KOPT-K1 (cell line): ENCODE results near the gene SEPTIN7.
"Not testable (repeated sequence)": the region's sequence is repeated elsewhere in the genome, so short reads cannot be mapped to it uniquely, and the experiment has no call there.

ENCODE experiments used
- H3K27ac ChIP-seq: fragments of 200-600 bp; sonication (generic); 2 replicates; pipeline ENCODE4 v1.5.1; 2016; ENCODE audit warnings: antibody characterized with exemption, mild to moderate bottlenecking, low read depth, low read length; ENCODE audit not compliant: poor library complexity, severe bottlenecking
- H3K36me3 ChIP-seq: fragments of 200-600 bp; sonication (generic); 2 replicates; pipeline ENCODE4 v1.5.1; 2017; ENCODE audit warnings: antibody characterized with exemption, mild to moderate bottlenecking, low read length, moderate library complexity; ENCODE audit not compliant: insufficient read depth
- H3K9me3 ChIP-seq: fragments of 200-600 bp; sonication (generic); 2 replicates; pipeline ENCODE4 v1.5.1; 2017; ENCODE audit warnings: antibody characterized with exemption, low read length, mild to moderate bottlenecking; ENCODE audit not compliant: insufficient read depth, poor library complexity, severe bottlenecking

The SEPTIN7 gene

GRCh38 chr7:35800718-35801391 lies at the start of gene SEPTIN7:
Gene SEPTIN7 (plus strand): TSS chr7:35801057. CDS start chr7:35801210, 153 bp downstream.
- Histone ChIP-seq H3K9me3 (no peaks in the 10 kb centered on the region), H3K36me3 (no peaks in the 10 kb centered on the region), H3K27ac (peak within 1 kb of the TSS; percentile 93)

- Histone ChIP-seq H3K36me3 (no peaks in the 10 kb centered on the region), H3K9me3 (no peaks in the 10 kb centered on the region), H3K27ac (no peak overlapping the region)
Observed at GRCh38 chr7:35752742-35753141, 48.1 kb upstream of the SEPTIN7 start.

DNA sequence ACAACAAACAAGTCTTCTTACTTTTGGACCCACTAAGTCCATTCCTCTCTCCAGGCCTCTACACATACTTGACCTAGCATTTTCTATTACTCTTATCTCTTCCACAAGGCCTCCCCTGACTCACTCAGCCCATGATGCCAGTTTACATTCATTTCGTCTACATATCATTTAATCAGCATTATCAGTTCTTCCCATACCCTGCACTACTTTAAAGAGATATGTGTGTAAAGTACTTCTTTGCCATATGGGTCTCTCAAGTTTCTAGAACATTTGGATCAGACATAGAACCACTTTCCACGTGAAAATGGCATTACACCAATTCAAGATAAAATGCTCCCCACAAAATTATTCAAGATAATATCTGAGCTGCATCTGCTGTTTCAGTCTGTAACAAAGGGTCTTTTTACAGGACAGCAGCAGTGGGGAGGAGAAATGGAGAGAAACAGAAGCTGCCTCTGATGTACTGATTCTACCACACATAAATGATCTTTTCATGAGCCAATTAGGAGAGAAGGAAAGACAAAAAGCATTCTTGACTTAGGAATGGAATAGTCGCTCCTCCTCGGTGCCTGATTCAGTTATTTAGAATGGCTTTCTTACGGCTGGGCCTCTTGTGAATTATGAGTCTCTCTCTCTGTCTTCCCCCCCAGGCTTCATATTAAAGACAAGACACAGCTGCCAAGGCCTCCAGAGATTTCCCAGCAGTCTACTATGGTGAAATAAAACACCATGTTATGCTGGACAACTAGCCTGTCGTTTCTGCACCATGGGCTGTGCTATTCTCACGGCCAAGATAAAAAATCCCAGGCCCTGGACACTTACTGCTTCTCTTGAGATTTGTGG lies 46.9 kb upstream of the SEPTIN7 start:
- no peaks in the 10 kb centered on the region for H3K36me3 ChIP-seq
- no peak overlapping the region for H3K27ac ChIP-seq
- H3K9me3 ChIP-seq: no peaks in the 10 kb centered on the region

- Histone ChIP-seq H3K9me3 (no peaks in the 10 kb centered on the region), H3K27ac (no peak overlapping the region)
Observed at GRCh38 chr7:35754741-35755140, 46.1 kb upstream of the SEPTIN7 start.

GRCh38 chr7:35755711-35756110 lies 45.1 kb upstream of the SEPTIN7 start:
- Histone ChIP-seq H3K27ac (no peak overlapping the region), H3K36me3 (no peaks in the 10 kb centered on the region), H3K9me3 (no peaks in the 10 kb centered on the region)

More at GRCh38 chr7:35754741-35755140, 46.1 kb upstream of the SEPTIN7 start:
- H3K36me3 ChIP-seq: no peaks in the 10 kb centered on the region

GRCh38 chr7:35756453-35756852 lies 44.4 kb upstream of the SEPTIN7 start:
- H3K36me3 ChIP-seq, H3K9me3 ChIP-seq, H3K27ac ChIP-seq: not testable (repeated sequence)

GRCh38 chr7:35757574-35757973 lies 43.3 kb upstream of the SEPTIN7 start:
- no peak overlapping the region for H3K27ac ChIP-seq
- H3K9me3 ChIP-seq: no peaks in the 10 kb centered on the region
- no peaks in the 10 kb centered on the region for H3K36me3 ChIP-seq

GRCh38 chr7:35758421-35758820 lies 42.4 kb upstream of the SEPTIN7 start:
- Histone ChIP-seq H3K27ac (no peak overlapping the region), H3K9me3 (no peaks in the 10 kb centered on the region), H3K36me3 (no peaks in the 10 kb centered on the region)

DNA sequence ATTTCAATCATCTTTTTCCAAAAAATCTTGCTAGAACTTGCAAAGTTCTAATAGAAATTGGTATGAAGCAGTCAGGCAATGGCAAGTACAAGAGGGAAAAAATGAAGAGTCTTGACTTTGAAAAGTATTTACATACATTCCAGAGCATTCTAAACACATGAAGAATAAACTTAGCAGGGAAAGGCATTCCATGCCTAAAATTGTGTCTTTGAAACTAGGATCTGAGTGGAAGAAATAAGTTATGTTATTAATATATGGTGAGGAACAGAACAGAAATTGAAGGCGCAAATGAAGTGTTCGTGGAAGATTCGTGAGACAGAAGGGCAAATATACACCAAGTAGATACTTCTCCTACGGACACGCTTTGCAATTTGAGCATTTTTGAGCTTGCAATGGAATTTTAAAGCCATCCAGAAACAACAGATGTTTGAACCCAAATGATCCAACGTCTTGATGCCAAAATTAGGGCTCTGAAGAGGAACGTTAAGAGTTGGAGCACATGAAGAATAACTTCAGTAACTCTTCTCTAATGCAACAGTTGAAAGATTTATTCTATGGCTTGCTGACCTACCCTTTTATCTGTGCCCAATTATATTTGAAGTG lies 40.6 kb upstream of the SEPTIN7 start:
- Histone ChIP-seq H3K9me3 (no peaks in the 10 kb centered on the region), H3K36me3 (no peaks in the 10 kb centered on the region), H3K27ac (no peak overlapping the region)

- no peak overlapping the region for H3K27ac ChIP-seq
- H3K9me3 ChIP-seq: no peaks in the 10 kb centered on the region
- no peaks in the 10 kb centered on the region for H3K36me3 ChIP-seq
Observed at GRCh38 chr7:35761871-35762677, 38.8 kb upstream of the SEPTIN7 start.

GRCh38 chr7:35762781-35763180 lies 38.1 kb upstream of the SEPTIN7 start:
- Histone ChIP-seq H3K36me3 (no peaks in the 10 kb centered on the region), H3K27ac (no peak overlapping the region), H3K9me3 (no peaks in the 10 kb centered on the region)

- Histone ChIP-seq H3K27ac (no peak overlapping the region), H3K9me3 (no peaks in the 10 kb centered on the region), H3K36me3 (no peaks in the 10 kb centered on the region)
Observed at GRCh38 chr7:35768346-35768745, 32.5 kb upstream of the SEPTIN7 start.

- H3K9me3 ChIP-seq: no peaks in the 10 kb centered on the region
- no peak overlapping the region for H3K27ac ChIP-seq
- H3K36me3 ChIP-seq: no peaks in the 10 kb centered on the region
Observed at GRCh38 chr7:35771776-35772175, 29.1 kb upstream of the SEPTIN7 start.

- no peak overlapping the region for H3K27ac ChIP-seq
- no peaks in the 10 kb centered on the region for H3K9me3 ChIP-seq
- H3K36me3 ChIP-seq: no peaks in the 10 kb centered on the region
Observed at GRCh38 chr7:35773994-35774393, 26.9 kb upstream of the SEPTIN7 start.

DNA sequence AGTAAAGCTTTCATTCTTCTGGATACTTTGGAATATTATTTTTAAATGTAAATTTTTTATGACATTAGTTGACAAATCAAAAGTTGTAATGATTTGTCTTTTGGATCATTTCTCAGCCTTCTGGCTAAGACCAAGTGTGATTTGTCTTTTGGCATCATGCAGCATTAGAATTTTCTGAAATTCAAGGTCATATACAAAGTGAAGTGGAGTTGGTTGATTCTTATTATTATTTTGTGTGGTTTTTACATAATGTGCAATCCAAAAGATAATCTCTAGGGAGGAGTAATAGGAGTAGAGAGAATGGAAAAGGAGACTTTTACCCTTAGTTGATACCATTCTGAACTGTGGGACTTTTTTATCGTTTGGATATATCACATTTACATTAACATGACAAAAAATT lies 24.2 kb upstream of the SEPTIN7 start:
- no peaks in the 10 kb centered on the region for H3K36me3 ChIP-seq
- H3K9me3 ChIP-seq: no peaks in the 10 kb centered on the region
- H3K27ac ChIP-seq: no peak overlapping the region
